Endometrial microvascular endothelial cells (primary cell): ENCODE measurements around the gene WDR33. TPM values are rescaled to one million over a fixed set of nuclear protein-coding genes. Genes with fewer than 3 reads are reported as not detected.

Experiments
- in situ Hi-C: cut with HindIII; loops from 2 replicates; pipeline ENCODE4 v1.10.0; 2017; ENCODE audit warnings: low sequenced_read_pairs, low pct_unique_long_range_greater_than_20kb; ENCODE audit errors: inconsistent ontology term
- total RNA-seq: library from RNA; depleted of rRNA; stranded (reverse); fragments of >200 nt; gene quantifications from one replicate; pipeline ENCODE4 v1.2.3, GENCODE V29; 2015; ENCODE audit errors: inconsistent ontology term

The WDR33 gene
- total RNA-seq, 1 donor from 2014 or later = 18.0 TPM

GRCh38 chr2:127665267-127665893 is 145.6 kb downstream of the WDR33 start:
- in situ Hi-C loops = no loop called here

GRCh38 chr2:127664895-127665225 is 146.1 kb downstream of the WDR33 start:
- in situ Hi-C loops = no loop called here

GRCh38 chr2:127664065-127664894 is 146.7 kb downstream of the WDR33 start:
- in situ Hi-C loops = no loop called here

GRCh38 chr2:127663566-127664064 is 147.4 kb downstream of the WDR33 start:
- in situ Hi-C loops = no loop called here

- in situ Hi-C loops = no loop called here
Measured at GRCh38 chr2:127662937-127663565, 147.9 kb downstream of the WDR33 start.

- in situ Hi-C loops = no loop called here
Measured at GRCh38 chr2:127661949-127662510, 148.9 kb downstream of the WDR33 start.

- in situ Hi-C loops = no loop called here
Measured at GRCh38 chr2:127661072-127661649, 149.8 kb downstream of the WDR33 start.

- in situ Hi-C loops = no loop called here
Measured at GRCh38 chr2:127660291-127660578, 150.7 kb downstream of the WDR33 start.

GRCh38 chr2:127659408-127660290 is 151.3 kb downstream of the WDR33 start:
- in situ Hi-C loops = no loop called here

- in situ Hi-C loops = no loop called here
Measured at GRCh38 chr2:127658641-127659407, 152.1 kb downstream of the WDR33 start.

GRCh38 chr2:127658146-127658545 is 152.8 kb downstream of the WDR33 start:
- in situ Hi-C loops = no loop called here

- in situ Hi-C loops = no loop called here
Measured at GRCh38 chr2:127657232-127657595, 153.8 kb downstream of the WDR33 start.

- in situ Hi-C loops = no loop called here
Measured at GRCh38 chr2:127656569-127657231, 154.3 kb downstream of the WDR33 start.

- in situ Hi-C loops = no loop called here
Measured at GRCh38 chr2:127655209-127656073, 155.5 kb downstream of the WDR33 start.

- in situ Hi-C loops = no loop called here
Measured at GRCh38 chr2:127654838-127655175, 156.2 kb downstream of the WDR33 start.

- in situ Hi-C loops = no loop called here
Measured at GRCh38 chr2:127654084-127654837, 156.7 kb downstream of the WDR33 start.
